CD4-positive, alpha-beta T cell treated with Interleukin-4 for 4 hours (primary cell): ENCODE measurements around the gene PTPRN2.
"Not testable (repeated sequence)": the region's sequence is repeated elsewhere in the genome, so short reads cannot be mapped to it uniquely, and the experiment has no call there.

Source experiments
- DNase-seq: peaks from one replicate; pipeline ENCODE4 v3.0.0-alpha.2; 2020

The PTPRN2 gene

DNA sequence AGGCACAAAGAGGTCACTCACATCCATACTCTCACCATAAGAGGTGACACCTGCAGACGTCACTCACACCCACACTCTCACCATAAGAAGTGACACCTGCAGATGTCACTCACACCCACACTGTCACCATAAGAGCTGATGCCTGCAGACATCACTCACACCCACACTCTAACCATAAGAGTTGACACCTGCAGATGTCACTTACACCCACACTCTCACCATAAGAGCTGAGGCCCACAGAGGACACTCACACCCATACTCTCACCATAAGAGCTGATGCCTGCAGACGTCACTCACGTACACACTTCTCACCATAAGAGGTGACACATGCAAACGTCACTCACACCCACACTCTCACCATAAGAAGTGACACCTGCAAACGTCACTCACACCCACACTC lies 255.1 kb downstream of the PTPRN2 start:
- DNase-seq: not testable (repeated sequence)

DNA sequence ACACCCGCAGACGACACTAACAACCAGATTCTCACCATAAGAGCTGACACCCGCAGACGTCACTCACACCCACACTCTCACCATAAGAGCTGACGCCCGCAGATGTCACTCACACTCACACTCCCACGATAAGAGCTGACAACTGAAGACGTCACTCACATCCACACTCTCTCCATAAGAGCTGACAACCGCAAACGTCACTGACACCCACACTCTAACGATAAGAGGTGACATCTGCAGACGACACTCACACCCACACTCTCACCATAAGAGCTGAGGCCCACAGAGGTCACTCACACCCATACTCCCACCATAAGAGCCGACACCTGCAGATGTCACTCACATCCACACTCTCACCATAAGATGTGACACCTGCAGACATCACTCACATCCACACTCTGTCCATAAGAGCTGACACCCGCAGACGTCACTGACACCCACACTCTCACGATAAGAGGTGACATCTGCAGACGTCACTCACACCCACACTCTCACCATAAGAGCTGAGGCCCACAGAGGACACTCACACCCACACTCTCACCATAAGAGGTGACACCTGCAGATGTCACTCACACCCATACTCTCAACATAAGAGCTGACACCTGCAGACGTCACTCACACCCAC lies 255.7 kb downstream of the PTPRN2 start:
- not testable (repeated sequence) for DNase-seq

DNA sequence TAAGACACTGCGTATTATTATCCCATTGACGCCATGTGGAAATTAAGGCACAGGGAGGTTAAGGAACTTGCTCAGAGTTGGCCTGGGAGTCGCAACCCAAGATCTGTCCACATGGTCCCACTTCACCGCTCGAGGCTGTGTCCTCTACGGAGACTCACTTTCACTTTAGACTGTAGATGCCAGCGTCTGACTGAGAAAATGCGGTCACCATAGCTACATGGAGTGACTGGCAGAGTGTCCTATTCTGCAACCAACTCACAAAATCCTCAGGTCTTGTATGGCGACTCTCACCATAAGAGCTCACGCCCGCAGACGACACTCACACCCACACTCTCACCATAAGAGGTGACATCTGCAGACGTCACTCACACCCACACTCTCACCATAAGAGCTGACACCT lies 257.9 kb downstream of the PTPRN2 start:
- DNase-seq: no peak

DNA sequence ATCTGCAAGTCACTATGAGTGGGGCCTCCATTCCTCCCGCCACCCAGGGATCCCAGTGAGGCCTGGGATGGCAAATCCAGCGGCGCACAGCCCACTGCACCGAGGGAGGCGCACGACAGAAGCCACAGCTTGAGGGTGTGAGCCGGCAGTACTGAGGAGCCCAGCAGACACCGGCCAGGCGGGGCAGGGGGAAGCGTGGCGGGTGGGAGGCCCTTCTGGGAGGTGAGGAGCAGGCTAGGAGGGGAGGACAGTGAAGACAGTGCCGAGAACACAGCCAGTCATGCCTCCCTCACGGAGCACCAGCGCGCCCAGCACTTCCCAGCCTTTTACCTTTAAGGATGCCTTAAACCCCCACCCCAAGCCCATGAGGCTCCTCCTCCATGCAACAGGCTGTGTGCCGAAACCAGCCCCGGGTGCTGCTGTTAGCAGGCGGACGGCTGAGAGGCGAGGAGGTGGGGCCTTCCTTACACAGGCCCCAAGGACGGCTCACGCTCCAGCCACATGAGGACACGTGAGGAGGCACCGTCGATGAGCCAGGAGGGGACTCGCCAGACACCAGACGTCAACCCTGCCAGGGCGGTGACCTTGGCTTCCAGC lies 258.5 kb downstream of the PTPRN2 start:
- DNase-seq: no peak

DNA sequence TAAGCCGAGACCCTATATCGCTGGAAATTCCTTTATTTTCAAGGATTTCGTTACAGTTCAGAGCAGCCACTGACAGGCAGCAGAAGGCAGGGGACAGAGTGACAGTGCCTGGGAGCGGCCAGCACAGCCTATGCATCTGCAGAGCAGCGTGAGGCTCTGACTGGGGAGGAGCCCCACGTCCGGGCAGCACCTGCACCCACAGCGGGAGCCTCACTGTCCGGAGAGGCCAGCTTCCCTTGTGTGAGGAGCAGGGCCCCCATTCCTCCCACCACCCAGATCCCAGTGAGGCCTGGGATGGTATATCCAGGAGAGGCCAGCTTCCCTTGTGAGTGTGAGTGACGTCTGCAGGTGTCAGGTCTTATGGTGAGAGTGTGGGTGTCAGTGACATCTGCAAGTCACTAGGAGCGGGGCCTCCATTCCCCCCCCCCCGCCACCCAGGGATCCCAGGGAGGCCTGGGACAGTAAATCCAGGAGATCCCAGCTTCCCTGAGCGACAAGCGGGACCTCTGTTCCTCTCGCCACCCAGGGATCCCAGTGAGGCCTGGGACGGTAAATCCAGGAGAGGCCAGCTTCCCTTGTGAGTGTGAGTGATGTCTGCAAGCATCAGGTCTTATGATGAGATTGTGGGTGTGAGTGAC lies 259.1 kb downstream of the PTPRN2 start:
- DNase-seq: no peak

DNA sequence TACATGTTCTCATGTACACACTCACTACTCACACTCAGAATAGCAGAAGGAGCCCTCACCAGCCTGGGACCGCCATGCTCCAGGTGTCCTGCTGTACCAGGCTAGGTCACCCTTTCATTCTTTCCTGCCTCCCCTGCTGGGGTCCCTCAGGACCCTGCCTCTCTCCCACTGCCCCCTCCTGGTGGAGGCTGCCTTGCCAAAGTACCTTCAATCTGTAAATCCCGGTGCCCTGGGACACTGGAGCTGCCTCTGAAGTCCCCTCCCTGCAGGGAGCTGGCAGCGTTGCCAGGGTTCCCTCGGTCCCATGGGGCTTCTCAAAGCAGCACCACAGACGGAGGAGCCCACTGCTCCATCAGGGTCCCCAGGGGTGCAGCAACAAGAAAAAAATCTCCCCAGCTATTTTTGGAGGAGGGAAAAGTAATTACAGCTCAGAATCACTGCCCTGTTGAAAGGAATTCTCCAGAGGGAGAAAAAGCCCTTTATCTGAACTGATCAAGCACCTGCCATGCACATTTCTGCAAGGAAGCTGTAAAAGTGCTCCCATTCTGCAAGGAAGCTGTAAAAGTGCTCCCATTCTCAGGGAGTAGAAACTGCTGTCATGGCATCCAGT lies 259.9 kb downstream of the PTPRN2 start:
- no peak for DNase-seq

DNA sequence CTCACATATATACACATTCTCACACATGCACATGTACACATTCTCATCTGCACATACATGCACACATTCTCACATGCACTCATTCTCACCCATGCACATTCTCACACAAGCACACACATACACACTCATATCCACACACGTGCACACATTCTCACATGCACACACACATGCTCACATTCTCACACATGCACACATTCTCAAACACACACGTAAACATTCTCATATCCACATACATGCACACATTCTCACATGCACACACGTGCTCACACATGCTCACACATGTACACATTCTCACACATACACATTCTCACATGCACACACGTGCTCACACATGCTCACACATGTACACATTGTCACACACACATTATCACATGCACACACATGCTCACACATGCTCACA lies 260.6 kb downstream of the PTPRN2 start:
- DNase-seq: no peak

DNA sequence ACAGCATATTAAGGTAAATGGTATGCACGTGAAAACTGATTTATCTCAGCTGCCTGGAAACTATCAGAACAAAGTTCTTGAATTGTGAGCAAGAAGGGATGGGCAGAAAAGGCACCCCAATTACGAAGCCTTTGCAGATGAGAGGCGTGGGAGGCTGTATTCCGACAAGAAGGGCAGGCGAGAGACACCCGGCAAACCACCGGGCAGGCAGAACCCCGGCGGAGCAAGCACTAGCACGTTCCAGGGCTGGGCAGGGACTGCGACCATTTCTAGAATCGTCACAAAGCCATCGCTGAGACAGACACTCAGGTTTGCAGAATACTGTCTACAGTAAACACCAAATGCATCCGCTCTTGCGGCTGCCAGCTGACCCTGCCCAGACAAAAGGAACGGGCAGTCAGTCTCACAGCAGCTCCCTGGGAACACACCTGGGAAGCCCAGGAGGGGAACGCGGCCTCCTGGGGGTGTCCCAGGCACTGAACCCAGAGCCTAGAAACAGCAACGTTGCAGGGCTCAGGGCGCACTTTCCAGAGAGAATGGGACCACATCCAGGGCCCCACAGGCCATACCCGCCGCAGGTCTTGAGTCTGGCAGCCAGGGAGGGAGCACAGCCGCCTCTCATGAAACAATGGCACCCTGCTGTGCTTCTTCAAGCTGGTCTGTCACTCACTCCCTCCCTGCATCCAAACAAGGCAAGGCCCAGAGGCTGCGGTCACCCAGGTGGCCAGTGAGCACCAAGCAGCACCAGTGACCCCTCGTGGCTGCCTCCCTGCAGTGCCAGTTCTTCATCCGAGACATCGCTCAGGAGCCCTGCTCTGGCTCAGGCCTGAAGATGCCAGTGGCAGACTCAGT lies 261.9 kb downstream of the PTPRN2 start:
- DNase-seq: no peak

DNA sequence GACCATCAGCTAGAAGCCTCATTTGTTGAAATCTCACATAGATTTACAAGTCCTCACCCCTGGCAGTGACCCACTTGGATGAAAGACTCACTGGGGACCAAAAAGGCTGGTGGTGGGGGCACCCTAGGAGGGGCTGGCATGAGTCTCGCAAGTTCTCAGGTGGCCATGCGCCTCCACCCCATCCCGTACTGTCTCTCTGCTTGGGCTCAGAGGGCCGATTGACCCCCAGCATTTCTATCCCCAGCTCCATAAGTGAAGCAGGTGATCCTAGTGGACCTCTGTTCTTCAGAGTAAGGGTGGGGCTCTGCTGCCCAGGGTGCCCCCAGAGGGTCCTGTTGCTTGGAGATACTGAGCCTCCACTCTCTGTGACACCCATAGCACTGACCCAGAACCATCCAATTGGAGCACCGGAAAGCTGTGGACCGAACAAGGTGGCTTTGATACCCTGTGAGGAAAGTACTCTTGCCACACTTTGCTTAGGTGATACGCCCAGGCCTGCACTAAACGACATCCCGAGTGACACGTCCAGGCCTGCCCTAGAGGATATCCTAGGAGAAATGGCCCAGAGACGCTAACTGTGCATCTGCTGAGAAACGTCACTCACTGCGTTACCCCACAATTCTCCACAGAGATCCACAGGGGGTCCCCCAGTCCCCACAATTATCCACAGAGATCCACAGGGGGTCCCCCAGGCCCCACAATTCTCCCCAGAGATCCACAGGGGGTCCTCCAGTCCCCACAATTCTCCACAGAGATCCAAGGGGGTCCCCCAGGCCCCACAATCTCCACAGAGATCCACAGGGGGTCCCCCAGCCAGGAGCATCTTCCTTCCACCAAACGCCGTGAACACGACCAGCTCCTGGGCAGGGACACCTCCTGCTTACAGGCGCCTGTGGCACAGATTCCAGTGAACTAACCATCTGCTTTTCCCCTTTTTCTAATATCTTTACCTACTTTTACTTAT lies 262.9 kb downstream of the PTPRN2 start:
- no peak for DNase-seq

DNA sequence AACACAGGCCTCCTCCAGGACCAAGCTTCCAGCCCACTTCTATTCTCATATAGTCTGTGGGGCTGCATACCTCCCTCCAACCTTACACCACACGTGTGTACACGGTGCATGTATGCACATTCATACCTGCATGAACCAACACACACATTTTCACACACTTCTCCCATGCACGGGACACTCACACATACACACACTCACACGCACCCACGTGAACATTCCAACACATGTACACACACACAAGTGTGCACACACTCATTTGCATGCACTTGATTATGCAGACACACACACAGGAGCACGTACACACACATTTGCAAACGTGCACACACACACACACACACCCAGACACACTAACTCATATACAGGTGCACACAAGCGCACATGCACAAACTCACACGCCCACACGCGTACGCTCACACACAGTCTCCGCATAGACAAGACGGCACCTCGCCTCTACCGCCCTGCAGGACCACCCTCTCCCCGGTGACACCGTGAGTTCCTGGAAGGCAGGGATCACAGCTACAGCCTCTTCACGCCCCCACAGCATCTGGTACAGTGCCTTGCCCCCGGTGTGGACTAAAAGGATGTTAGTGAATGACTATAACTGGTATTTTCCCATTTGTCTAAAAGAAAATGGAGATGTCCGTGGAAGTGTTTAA lies 263.8 kb downstream of the PTPRN2 start:
- DNase-seq: no peak

DNA sequence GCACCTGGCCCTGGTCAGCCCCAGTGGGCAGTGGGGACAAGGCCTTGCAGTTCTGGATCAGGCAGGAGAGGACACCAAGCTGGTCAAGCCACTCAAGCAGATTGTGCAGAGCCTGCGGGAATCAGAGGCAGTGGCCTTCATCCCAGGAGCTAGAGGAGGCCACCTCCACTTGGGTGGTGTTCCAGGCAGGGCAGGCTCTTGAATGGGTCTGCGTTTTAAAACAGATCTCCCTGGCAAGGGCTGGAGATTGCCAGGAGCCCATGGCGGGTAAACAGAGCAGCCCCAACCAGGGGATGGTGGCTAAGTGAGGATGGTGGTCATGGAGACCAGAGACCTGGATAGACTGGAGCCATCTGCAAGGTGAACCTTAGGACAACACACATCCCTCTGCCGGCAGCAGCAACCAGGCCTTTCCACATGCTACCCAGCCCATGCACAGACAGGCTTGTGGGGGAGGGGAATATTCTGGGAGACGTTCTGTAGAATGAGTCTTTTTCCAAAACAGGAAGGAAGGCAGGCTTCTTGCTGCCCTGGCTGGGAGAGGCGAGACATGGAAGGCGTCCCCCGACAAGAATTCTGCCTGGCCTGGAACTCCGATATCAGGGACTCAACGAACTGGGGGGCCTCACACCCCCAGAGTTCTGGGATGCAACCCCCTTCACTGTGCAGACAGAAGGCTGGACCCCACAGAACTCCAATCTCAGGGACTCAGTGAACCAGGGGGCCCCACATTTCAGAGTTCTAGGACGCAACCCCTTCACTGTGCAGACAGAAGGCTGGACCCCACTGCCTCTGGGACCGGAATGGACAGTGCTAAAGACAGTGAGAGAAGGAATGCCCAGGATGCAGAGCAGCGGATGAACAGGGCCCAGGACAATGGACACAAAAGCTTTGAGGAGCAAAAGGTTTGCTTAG lies 264.8 kb downstream of the PTPRN2 start:
- no peak for DNase-seq

DNA sequence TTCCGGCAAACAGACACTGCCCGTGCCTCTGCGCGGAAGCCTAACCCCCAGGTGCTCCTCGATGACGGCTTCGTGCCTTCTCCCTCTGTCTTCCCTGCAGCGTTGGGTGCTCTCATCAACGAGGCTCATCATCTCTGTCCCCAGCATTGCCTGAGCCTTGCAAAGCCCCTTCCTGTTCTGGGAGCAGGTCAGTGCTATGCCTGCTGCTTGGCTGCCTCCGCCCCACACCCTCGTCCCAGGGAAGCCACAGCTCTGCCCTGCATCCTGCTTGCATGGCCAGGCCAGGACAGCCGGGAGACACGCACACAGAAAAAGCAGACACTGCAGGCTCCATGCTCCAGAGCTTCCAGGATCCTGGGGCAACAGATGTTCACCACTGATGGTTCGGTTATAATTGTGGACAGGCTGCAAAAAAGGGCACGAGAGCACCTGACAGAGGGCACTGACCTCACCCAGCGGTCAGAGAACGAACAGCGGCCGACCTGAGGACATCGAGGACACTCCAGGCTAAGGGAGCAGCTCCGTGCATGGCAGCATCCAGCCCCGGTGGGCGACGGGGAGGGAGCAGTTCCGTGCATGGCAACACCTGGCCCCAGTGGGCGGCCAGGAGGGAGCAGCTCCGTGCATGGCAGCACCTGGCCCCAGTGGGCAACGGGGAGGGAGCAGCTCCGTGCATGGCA lies 265.5 kb downstream of the PTPRN2 start:
- DNase-seq: no peak

DNA sequence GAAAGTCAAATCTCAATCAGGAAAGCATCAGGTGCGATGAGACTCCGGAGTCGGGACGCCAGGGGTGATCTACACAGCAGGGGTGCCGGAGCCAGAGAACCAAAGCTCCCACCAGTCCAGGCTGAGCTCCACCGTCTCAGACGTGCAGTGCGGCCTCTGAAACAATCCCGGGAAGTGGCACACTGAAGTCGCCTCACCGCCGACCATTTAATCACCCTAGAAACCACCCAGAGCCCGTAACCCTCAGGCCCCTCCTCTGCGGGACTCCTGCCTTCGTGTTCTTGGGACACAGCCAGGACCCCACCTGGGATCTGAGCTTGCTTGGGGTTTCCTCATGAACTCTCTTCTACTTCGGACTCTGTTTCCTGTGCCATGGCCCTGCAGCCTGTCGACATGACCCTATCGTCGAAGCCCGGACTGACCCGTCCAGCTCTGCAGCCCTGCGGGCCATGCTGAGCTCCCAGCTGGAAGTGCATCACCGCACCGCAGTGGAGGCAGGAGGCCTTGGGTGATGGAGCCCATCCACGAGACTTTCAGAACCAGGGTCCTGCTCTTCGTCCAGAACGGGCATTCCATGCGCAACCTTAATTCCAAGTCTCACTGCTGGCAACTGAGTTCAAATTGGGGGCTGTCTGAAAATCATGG lies 266.4 kb downstream of the PTPRN2 start:
- DNase-seq: no peak

DNA sequence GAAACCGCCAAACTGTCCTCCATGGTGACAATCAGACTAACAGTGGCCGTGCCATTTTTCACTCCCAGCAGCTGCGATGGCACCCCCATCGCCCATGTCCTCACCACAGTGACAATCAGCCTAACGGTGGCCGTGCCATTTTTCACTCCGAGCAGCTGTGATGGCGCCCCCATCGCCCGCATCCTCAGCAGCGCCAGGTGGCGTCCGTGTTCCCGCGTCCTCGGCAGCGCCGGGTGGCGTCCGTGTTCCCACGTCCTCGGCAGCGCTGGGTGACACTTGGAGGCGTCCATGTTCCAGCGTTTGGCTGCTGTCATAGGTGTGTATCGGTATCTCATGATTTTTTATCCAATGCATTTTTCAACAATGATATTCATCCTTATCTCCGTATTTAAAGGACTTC lies 267.3 kb downstream of the PTPRN2 start:
- no peak for DNase-seq

DNA sequence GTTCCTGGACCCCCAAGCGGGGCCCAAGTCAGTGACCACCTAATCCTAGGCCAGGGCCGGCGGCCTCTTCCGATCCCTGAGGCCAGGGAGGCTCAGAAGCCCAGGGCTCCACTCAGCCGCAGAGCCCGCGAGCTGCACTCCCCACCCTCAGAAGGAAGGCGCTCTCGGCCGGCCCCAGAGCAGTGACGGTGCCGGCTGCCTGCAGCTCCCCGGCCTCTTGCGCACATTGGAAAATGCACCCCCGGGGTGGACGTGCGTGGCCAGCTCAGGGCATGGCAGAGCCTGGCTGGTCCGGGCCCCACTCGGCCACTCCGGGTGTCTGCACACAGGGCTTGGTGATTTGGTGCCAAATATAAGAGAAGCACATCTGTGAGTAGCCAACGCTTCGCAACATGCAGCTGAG lies 269.1 kb downstream of the PTPRN2 start:
- DNase-seq: no peak

DNA sequence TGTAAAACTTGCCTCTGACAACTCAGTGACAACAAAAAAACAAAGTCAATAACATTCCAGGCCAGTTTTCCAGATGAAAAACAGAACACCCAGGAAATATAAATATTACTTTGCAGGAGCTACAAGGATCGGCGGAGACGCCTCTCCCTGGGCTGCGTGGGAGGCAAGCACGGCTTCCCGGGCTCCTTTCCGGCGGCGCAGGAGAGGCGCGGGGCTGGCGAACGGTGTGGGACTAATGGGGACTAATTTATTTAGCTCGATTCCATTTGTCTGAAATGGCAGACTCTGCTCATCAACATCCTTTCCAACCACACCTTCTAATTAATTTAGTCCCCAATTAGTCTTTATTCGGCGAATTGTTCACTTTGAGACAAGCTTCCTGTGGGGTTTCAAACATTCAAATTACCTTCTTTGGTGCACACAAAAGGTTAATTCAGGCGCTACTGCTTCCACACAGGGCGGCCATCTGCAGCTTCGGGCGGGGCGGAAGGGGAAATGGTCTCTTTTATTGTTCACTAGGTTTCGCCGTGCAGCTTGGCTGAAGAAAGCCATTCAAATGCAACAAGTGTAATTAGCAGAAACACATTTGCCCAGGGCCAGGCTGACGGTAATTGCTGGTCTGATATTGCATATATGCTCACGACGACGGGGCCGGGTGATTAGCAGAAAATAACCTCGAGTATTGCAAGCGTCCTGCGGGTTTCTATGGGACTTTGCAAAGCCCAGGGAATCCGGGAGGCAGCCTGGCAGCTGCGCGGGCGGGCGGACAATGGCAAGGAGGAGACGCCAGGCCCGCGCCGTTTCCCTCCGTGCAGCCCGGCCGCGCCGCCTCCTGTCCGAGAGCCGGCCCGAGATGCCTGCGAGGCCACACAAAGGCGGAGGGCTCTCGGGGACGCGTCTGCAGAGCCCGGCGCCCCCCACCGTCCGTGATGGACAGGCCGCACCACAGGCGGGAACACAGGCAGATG lies 270.1 kb downstream of the PTPRN2 start:
- DNase-seq: no peak

DNA sequence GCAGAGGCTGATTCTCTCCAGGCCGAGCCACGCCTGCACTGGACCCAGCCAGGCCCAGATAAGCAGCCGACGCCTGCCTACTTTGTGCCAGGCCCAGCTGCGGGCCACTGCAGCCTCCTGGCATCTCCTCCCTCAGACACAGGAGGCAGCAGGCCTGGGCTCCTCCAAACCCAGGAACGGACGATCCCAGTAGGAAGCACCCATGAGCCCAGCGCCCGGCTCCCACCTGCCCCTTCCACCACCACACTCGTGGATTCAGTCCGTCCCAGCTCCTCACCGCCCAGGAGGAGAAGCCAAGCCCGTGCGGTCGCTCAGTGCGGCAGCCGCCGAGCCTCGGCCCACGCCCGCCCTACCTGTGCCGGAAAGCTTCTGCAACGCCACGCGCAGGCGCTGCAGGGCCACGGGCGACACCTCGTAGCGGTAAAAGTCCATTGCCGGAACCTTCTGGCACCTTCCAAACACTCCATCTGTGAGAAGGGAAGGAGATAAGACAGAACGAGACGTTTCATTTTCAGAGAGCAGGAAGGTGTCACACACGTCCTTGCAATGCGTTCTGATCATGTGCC lies 271.1 kb downstream of the PTPRN2 start:
- DNase-seq: no peak

DNA sequence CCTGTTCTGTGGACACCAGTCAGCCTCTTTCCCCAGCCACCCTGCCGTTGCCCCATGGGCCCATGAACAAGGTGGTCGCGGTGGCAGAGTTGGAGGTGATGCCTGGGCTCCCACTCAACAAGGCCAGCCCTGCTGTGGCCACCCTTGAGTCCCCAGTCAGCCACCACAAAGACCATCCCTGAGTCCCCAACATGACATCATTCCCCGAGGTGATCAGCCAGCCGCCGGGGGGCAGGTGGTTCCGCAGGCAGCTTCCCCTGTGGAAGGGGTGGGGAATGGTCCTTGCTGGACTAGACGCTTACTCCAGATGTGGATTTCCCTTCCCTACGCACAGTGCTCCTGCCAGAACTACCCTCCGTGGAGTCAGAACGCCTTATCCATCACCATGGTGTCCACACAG lies 271.7 kb downstream of the PTPRN2 start:
- no peak for DNase-seq
